Spinal cord (tissue), 10 donors: ENCODE data around the gene MLN. TPM values are rescaled to one million over a fixed set of nuclear protein-coding genes. Genes with fewer than 3 reads are reported as not detected.

Experiments
- DNase-seq, 6 donors: peaks; one replicate each; pipeline versions ENCODE4 v3.0.0 to v3.0.0-alpha.2; 2013 to 2015; ENCODE audit warnings: low spot score in 6 of 6, low read depth in 4 of 6
- H3K27ac ChIP-seq: one replicate; pipeline ENCODE4 v1.5.1; 2013; ENCODE audit warnings: low read depth, low read length, control low read depth
- H3K27me3 ChIP-seq: one replicate; pipeline ENCODE4 v1.6.1; 2013; ENCODE audit warnings: low read length; ENCODE audit not compliant: control insufficient read depth, insufficient read depth
- H3K36me3 ChIP-seq: one replicate; pipeline ENCODE4 v1.6.1; 2013; ENCODE audit warnings: low read length; ENCODE audit not compliant: control insufficient read depth, insufficient read depth
- H3K4me1 ChIP-seq: one replicate; pipeline ENCODE4 v1.6.1; 2013; ENCODE audit warnings: low read length; ENCODE audit not compliant: control insufficient read depth, insufficient read depth
- H3K4me3 ChIP-seq: one replicate; pipeline ENCODE4 v1.5.1; 2013; ENCODE audit warnings: low read depth, low read length, control low read depth
- H3K9me3 ChIP-seq: one replicate; pipeline ENCODE4 v1.6.1; 2013; ENCODE audit warnings: low read length; ENCODE audit not compliant: control insufficient read depth, insufficient read depth
- WGBS: methylation state at CpG from one replicate; pipeline ENCODE4 v1.1.5; 2013; ENCODE audit warnings: missing lambda C conversion rate; ENCODE audit not compliant: insufficient coverage; 5-methylcytosine and 5-hydroxymethylcytosine counted together
- polyA plus RNA-seq, 2 donors: library from polyadenylated mRNA; unstranded; fragments of 120-200 nt; gene quantifications; one replicate each; pipeline ENCODE4 v1.2.1, GENCODE V29; 2013; ENCODE audit not compliant: insufficient read length in 2 of 2
- total RNA-seq, 2 donors: library from RNA; depleted of rRNA in 1 of 2; stranded (reverse); fragments of 120-200 nt in 1 of 2; fragments of >200 nt in 1 of 2; gene quantifications; one replicate each; pipeline versions ENCODE4 v1.2.3 to v1.2.4, GENCODE V29; 2013 to 2014
- donor health status: healthy.

Gene MLN
- total and polyA plus RNA-seq, 4 donors, result 0.39 to 0.99 (median 0.48) TPM; not detected in 1

DNA sequence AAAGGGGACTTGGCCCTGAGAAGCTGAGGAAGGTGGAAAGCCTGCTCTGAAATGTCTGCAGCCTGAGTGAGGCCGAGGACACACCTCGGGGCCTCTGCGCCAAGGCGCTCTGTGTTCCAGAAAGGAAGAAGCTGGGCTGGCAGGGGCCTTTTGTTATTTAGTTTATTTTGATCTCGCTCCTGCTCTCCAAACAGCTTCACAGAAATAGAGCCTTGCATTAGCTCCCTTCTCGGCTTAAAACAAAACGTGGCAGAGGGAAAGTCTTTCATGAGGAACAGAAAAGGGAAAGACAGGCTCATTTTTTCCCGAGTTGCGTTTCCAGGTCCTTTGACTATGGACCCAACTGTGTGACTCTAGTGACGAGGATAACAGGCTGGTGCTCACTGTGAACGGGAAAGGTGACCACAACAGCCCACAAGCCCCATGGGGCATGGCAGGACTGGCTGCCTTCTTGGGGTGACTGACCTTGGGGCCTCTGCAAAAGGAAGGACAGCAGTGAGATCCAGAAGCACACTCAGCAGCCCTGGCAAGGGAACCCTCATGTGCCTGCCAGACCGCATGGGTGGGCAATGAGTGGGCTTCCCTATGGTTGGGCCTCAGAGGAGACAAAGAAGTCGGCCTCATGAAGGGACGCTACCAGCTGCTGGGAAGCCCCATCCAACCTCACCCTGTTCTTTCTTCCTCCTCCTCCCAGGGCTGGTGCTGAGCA, 33.5 kb downstream of the MLN start:
- Histone ChIP-seq H3K27me3 (no peaks in the 10 kb centered on the region), H3K4me1 (peaks cover 57% of the 10 kb centered on the region), H3K9me3 (no peaks in the 10 kb centered on the region), H3K4me3 (no peak overlapping the region), H3K36me3 (peaks cover 39% of the 10 kb centered on the region), H3K27ac (peak overlapping the region; percentile 78)
- DNase-seq, result peak in 2 of 6 donors; percentile 46 to 62
- WGBS, result 30% methylated on average over 13 of the region's 14 CpGs

DNA sequence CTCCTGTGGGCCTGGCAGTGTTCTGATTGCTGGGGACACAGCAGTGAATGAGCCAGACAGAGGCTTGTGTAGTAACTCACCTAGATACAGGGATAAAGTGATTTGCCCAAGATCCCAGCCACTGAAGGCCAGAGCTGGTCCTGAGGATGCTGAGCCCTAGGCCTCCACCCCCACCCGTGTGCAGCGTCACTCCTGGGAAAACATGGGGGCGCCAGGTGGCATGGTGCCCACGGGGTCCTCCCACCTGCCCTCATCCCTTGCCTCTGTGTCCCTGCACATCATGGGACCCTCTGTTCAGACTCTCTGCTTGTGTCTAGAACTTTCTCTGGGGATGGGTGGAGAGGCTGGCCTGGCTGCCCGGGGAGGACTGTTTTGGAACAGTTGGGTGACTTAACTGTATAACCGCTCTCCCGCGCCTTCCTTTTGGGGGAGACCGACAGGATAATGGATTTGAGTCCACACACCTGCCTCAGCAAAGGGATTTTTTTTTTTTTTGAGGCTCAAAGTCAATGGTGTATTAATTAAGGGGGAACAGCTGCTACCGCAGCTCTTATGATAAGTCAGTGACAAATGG, 34.5 kb downstream of the MLN start:
- Histone ChIP-seq H3K27me3 (no peaks in the 10 kb centered on the region), H3K4me3 (no peak overlapping the region), H3K4me1 (peaks cover 57% of the 10 kb centered on the region), H3K9me3 (no peaks in the 10 kb centered on the region), H3K36me3 (peaks cover 29% of the 10 kb centered on the region), H3K27ac (no peak overlapping the region)
- 83% methylated on average over 5 of the region's 10 CpGs for WGBS
- no peak for DNase-seq

DNA sequence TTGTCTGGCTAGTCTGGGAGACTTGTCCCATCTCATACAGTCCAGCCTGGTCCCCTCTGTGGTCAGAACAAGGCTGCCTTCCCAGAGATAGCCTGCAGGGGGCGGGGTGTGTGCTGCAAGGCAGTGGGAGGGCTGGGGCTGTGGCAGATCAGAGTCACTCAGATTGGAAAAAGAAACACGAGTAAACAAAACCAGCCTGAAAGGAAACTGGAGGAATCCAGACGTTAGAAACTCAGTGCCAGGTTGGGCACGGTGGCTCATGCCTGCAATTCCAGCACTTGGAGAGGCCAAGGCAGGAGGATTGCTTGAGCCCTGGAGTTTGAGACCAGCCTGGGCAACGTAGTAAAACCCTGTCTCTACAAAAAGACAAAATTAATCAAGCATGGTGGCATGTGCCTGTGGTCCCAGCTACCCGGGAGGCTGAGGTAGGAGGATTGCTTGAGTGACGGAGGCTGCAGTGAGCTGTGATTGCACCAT, 35.1 kb downstream of the MLN start:
- Histone ChIP-seq H3K4me3 (no peak overlapping the region), H3K27ac (no peak overlapping the region), H3K27me3 (no peaks in the 10 kb centered on the region), H3K9me3 (no peaks in the 10 kb centered on the region), H3K36me3 (peaks cover 25% of the 10 kb centered on the region), H3K4me1 (peaks cover 54% of the 10 kb centered on the region)
- peak in 2 of 6 donors; percentile 77 to 87 for DNase-seq
- 8% methylated on average over 4 of the region's 7 CpGs for WGBS

GRCh38 chr6:33766921-33767907, 36.6 kb downstream of the MLN start:
- no peaks in the 10 kb centered on the region for H3K27me3 ChIP-seq
- H3K4me1 ChIP-seq, result peaks cover 41% of the 10 kb centered on the region
- H3K27ac ChIP-seq, result no peak overlapping the region
- WGBS, result 67% methylated on average over 6 of the region's 11 CpGs
- no peak for DNase-seq
- peaks cover 10% of the 10 kb centered on the region for H3K36me3 ChIP-seq
- H3K9me3 ChIP-seq, result no peaks in the 10 kb centered on the region
- no peak overlapping the region for H3K4me3 ChIP-seq

GRCh38 chr6:33765368-33765767, 38.4 kb downstream of the MLN start:
- Histone ChIP-seq H3K36me3 (no peaks in the 10 kb centered on the region), H3K4me3 (no peak overlapping the region), H3K27ac (no peak overlapping the region), H3K4me1 (peaks cover 39% of the 10 kb centered on the region), H3K9me3 (no peaks in the 10 kb centered on the region), H3K27me3 (no peaks in the 10 kb centered on the region)
- 94% methylated on average over 8 of the region's 9 CpGs for WGBS
- DNase-seq, result no peak

DNA sequence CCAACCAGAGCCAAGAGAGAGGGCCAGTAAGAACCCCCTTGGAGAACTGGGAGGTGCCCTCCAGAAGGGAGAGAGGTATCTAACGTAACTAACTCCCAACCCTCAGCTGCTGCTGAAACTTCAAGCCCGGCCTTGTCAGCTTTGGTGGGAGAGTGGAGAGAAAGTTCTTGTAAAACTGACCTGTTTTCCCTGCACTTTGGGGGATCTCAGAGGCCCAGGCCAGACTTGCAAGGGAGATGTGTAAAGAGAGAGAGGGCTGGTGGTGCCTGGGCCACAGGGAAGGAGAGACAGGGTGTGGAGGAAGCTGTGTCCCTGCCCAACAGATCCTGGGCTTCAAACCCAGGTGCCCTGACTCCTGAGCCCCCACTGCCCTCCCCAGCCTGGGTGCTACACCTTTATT, 39.8 kb downstream of the MLN start:
- Histone ChIP-seq H3K27me3 (no peaks in the 10 kb centered on the region), H3K9me3 (no peaks in the 10 kb centered on the region), H3K27ac (no peak overlapping the region), H3K36me3 (no peaks in the 10 kb centered on the region), H3K4me1 (peaks cover 26% of the 10 kb centered on the region), H3K4me3 (no peak overlapping the region)
- no peak for DNase-seq
- 100% methylated on average over 1 of the region's 2 CpGs for WGBS

GRCh38 chr6:33763483-33763882, 40.3 kb downstream of the MLN start:
- H3K27ac ChIP-seq, result no peak overlapping the region
- H3K27me3 ChIP-seq, result no peaks in the 10 kb centered on the region
- no peaks in the 10 kb centered on the region for H3K36me3 ChIP-seq
- H3K4me1 ChIP-seq, result peaks cover 20% of the 10 kb centered on the region
- WGBS, result 51% methylated on average over 5 of the region's 6 CpGs
- no peak for DNase-seq
- H3K4me3 ChIP-seq, result no peak overlapping the region
- H3K9me3 ChIP-seq, result no peaks in the 10 kb centered on the region

DNA sequence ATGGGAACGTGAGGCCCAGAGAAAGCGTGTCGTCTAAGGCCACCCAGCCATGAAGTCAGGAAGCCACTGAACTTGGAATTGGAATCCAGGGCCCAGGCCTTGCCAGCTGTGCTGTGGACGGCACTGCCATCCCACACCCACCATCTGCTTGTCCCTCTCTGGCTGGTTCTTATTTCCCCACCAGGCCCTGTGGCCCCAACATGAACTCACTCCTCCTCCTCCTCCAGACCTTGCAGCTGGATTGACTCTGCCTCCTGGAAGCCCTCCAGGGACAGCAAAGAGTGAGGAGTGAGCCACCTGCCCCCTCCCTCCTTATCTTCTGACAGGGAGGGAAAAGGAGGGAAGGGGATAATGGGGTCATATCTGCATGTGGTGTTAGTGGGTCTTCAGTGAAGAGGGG, 41.1 kb downstream of the MLN start:
- H3K27ac ChIP-seq, result no peak overlapping the region
- no peaks in the 10 kb centered on the region for H3K36me3 ChIP-seq
- WGBS, result 92% methylated on average over 4 of the region's 4 CpGs
- no peak for DNase-seq
- H3K4me1 ChIP-seq, result peaks cover 18% of the 10 kb centered on the region
- H3K27me3 ChIP-seq, result no peaks in the 10 kb centered on the region
- no peaks in the 10 kb centered on the region for H3K9me3 ChIP-seq
- no peak overlapping the region for H3K4me3 ChIP-seq

DNA sequence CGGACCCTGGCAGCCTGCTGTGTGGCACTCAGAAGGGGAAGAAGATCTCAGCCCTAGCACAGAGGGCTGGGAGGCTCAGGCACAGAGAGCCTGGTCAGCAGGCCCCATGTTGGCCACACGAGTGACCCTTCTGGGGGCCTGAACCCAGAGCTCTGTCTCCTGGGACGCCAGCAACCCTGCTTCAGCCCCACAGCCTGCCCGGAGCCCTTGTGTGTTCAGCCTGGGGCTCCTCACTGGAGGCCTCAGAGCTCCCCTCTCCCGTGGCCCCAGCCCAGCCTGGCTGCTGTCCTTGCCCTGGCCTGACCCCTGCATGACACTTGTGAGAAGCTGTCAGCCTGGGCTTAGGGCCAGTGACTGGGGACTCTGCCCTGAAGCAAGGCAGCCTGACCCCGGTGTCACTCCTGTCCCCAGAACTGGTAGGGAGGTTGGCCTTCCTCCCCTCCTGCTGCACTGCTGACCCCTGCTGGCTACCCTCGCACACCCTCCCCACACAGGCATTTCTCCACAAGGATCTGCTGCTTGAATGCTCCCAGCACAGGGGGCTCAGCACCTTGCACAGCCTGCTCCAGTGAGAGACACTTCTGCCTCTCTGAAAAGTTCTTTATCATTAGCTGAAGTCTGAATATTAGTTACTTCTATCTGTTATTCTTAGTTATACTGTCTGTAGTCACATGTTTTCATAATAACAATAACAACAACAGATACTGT, 41.7 kb downstream of the MLN start:
- H3K27ac ChIP-seq, result no peak overlapping the region
- no peak for DNase-seq
- no peak overlapping the region for H3K4me3 ChIP-seq
- peaks cover 18% of the 10 kb centered on the region for H3K4me1 ChIP-seq
- H3K9me3 ChIP-seq, result no peaks in the 10 kb centered on the region
- no peaks in the 10 kb centered on the region for H3K27me3 ChIP-seq
- no peaks in the 10 kb centered on the region for H3K36me3 ChIP-seq
- WGBS, result 55% methylated on average over 6 of the region's 7 CpGs
